ENCODE results near the gene GTF3C2.
"Not testable (repeated sequence)": the region's sequence is repeated elsewhere in the genome, so short reads cannot be mapped to it uniquely, and the experiment has no call there.

Gene GTF3C2

GRCh38 chr2:27370816-27371620 is 14.5 kb upstream of the GTF3C2 start:
- DNase-seq, result peak; percentile 89 to 93 (median 90)

GRCh38 chr2:27370026-27370815 is 13.7 kb upstream of the GTF3C2 start, which contains the start of the genes EIF2B4 and SNX17:
EIF2B4 (minus strand) TSS chr2:27370338; CDS start chr2:27370314, 24 bp downstream.
SNX17 (plus strand) TSS chr2:27370616; CDS start chr2:27370744, 128 bp downstream.
- DNase-seq, result peak; percentile 99

DNA sequence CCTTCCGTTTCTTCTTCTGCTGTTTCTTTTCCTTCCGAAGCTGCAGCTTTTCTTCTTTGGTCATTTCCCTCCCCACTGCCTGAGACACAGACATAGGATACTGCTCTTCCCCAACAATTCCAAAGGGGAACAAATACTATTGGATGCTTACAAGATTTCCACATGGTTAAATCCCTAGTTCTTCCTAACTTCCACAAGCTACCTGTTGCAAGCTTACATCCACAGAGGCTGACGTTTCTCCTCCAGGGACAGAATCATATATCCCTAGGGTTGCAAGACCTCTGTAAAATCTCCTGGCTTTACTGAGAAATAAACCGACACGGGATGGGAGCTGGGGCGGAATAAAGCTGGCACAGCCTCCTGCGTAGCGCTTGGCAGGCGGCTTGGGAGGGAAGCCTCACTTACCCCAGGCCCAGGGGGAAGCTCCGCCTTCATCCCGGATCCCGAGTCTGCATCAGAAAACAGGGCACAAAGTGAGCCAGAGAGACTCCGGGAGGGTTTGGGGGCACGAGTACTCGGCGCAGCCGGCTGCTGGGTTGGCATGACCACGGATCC is 13.0 kb upstream of the GTF3C2 start:
- no peak for DNase-seq

DNA sequence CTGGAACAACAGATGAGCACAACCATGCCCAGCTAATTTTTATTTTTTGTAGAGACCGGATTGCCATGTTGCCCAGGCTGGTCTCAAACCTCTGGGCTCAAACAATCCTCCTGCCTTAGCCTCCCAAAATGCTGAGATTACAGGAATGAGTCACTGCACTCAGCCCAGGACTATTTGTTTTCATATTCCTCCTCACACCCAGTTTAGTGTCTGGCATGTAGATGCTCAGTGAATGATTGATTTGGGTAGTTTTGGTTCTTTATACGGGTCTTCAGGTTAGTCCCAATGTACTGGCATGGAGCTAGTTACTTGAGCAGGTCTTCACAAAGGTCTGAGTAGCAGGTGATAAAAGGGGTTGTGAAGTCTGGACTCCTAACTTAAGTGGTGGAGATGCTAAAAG is 7.4 kb upstream of the GTF3C2 start:
- DNase-seq, result no peak

DNA sequence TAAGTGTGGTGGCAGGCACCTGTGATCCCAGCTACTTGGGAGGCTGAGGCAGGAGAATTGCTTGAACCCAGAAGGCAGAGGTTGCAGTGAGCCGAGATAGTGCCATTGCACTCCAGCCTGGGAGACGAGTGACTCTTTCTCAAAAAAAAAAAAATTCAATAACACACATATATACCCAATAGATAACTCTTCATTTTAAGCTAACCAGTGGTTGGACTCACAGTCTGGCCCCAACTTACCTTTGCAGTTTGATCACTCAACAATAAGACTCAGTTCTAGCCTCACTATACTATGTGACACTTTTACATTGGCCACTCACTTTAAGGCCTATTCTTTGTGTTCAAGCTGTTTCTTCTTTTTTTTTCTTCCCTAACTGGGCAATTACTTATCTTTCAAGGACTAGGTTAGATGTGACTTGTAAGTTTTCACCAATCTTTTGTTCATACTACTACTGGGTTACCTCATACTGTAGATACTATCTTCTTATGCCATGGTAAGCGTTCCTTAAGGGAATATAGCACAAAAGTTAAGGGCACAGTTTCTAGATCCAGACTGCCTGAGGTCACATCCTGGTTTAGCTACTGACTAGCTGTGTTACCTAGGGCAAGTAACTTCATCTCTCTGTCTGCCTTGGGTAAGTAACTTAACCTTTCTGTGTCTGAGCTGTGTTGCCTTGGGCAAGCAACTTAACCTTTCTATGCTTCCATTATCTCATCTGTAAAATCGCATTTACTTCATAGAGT is 6.3 kb upstream of the GTF3C2 start:
- no peak for DNase-seq

DNA sequence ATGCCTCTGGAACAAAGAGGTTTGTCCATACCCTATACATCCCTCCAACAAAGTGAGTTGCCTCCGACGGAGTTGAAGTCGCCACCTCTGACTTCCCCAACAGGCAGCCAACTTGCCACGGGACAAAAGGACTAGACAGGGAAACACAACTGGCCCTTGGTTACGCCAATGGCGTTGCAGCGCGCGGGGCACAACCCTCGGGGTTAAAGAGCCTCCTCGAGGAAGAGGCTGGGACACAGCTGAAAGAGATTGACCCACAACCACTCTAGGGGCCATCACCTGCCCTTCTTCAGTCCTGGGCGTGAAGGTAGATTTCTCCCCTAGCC is 545 bp downstream of the GTF3C2 start:
- peak; percentile 79 to 87 (median 83) for DNase-seq

GRCh38 chr2:27354597-27354927 is 2.0 kb downstream of the GTF3C2 start:
- no peak for DNase-seq

GRCh38 chr2:27353762-27354596 is 2.6 kb downstream of the GTF3C2 start:
- no peak for DNase-seq

- not testable (repeated sequence) for DNase-seq
These were observed 3.2 kb downstream of the GTF3C2 start for GRCh38 chr2:27353386-27353761.

- DNase-seq, result no peak
These were observed 4.6 kb downstream of the GTF3C2 start for GRCh38 chr2:27351802-27352598.

DNA sequence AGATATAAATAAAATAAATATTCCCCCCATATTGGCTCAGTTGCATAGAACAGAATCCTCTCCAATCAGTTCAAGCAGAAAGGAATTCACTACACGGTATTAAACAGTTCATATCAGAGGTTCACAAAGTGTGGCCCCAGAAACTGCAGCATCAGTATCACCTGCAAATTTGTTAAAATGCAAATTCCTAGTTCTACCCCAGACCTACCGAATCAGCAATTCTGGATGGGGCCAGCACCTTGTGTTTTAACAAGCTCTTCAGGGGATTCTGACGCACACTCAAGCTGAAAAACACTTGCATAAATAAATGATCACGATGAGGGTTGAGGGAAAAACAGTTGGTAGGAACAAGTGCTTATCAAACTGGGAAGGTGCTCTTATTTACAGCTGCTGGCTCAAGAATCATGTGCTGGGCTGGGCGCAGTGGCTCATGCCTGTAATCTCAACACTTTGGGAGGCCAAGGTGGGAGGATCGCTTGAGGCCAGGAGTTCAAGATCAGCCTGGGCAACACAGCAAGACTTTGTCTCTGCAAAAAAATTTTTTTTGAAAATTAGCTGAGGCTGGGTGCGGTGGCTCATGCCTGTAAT is 6.4 kb downstream of the GTF3C2 start:
- no peak for DNase-seq

GRCh38 chr2:27347641-27348040 is 8.9 kb downstream of the GTF3C2 start:
- no peak for DNase-seq

DNA sequence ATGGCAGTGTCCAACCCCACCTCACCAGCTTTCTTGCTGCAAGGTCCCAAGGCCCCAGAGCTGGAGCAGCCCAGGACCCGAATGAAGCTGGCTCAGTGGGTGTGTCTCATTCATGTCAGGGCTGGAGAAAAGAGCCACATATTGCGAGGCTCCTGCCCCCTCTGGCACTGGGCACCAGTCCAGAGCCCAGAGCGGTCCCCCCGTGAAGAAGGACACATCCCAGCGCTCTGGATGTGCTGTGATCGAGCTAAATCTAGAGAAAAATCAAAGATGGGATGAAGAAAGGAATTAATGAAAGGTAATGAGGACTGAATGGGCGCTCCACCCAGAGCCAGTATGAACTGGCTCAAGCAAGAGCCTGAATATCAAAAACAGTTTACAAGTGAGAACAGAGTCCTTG is 20.4 kb downstream of the GTF3C2 start:
- DNase-seq, result no peak

- DNase-seq, result no peak
These were observed 21.3 kb downstream of the GTF3C2 start for GRCh38 chr2:27335311-27335710.

DNA sequence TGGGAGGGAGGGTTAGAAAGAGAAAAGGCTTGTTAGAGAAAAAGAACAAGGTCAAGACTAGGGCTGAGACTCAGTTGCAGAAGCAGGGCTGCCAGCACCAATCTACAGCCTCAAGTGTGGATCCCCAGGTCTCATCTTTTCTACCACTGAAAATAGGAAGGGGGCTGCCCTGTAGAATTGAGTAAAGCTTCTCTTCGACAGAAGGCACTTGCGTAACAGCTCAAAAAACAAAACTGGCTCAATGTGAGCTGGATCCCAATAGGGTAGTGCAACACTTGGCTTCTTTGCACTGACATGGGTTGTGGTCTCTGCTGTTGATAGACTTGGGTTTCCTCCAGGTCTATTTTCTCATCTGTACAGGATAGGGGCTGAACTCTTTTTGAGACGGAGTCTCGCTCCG is 31.8 kb downstream of the GTF3C2 start:
- DNase-seq, result no peak

GRCh38 chr2:27323596-27324285 is 32.8 kb downstream of the GTF3C2 start:
- no peak for DNase-seq

DNA sequence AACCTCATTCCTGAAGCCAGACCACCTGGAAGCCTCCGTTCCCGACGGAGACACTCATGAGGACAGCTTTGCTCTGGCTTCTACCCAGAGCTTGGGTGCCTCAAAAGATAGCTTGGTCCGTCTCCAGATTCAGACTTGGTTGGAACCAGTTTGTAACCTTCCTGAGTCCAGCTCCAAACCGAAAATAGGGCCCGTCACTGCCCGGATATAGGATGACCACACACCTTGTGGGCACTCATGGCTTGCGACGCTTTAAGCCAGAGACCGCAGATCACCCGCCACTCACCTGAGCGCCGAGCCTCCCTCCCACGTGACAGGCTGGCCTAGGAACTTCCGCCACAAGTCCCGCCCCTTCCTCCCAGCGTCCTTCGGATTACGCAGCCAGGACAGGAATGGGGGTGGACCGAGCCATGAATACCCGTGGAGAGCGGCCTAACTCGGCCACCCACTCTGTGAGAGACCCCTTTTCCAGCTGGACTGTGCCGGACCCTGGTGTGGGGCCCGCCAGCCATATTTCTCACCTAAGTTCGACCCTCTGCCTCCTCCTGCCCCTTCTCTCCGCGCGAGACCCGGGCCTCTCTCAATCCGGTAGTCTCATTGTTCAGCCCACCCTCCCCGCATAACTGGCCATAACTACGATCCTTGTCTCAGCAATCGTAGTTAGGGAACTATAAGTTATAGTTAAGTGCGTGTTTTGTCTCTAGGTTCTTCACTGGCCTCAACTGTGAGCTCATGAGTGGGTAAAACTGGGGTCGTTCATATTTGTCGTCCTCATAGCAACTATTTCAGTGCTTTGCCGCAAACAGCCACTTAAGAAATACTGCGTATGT is 33.6 kb downstream of the GTF3C2 start, which contains the start of gene MPV17:
Gene MPV17 (minus strand): TSS at position 332 of the 830 bp plus-strand sequence. CDS start 580 bp downstream, outside the sequence.
- DNase-seq, result peak; percentile 83 to 91 (median 89)

DNA sequence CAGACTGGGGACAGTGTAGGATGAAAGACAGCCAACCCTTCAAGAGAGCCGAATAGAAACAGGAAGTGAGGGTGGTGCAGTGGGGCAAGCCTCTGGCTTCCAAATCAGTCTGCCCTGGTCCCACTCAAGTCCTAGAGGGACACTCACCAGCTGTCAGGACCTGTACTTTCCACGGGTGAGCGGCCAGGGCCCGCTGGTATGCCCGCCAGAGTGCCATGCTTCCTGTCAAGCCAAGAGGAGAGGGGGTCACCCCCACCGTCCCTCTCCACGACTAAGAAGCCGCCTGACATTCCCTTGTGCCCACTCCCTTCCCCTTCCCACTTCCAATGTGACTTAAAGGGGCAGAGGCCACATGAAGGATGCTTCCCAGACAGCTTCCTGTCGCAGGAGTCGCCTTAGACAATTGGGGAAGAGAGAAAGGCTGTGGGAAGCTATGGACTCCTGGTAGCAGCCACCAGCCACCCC is 34.2 kb downstream of the GTF3C2 start:
- DNase-seq, result peak; percentile 54 to 66 (median 55)

GRCh38 chr2:27320958-27321543 is 35.5 kb downstream of the GTF3C2 start:
- DNase-seq, result peak; percentile 59 to 76 (median 73)

Data from suppressor macrophage treated with lipopolysaccharide for 1 hour (primary cell).